HepG2 (cell line): Measurements from ENCODE around the gene LRP2. TPM values are rescaled to one million over a fixed set of nuclear protein-coding genes. Genes with fewer than 3 reads are reported as not detected.

Experiments
- AGO1 ChIP-seq: fragments of 200-400 bp; formaldehyde crosslinking; IDR thresholded peaks from 2 replicates; pipeline ENCODE4 v1.6.1; 2017; ENCODE audit warnings: mild to moderate bottlenecking, low read depth, low read length, moderate library complexity; ENCODE audit not compliant: poor library complexity, severe bottlenecking
- AKNA ChIP-seq: sonication (generic); formaldehyde crosslinking; IDR thresholded peaks from 2 replicates; pipeline ENCODE4 v1.4.0; 2020; ENCODE audit warnings: missing genetic modification reagents, borderline replicate concordance
- FOXC1 ChIP-seq: sonication (generic); formaldehyde crosslinking; IDR thresholded peaks from 2 replicates; pipeline ENCODE4 v1.8.0; 2022; ENCODE audit warnings: mild to moderate bottlenecking, missing genetic modification reagents, borderline replicate concordance
- GATAD2A ChIP-seq: IDR thresholded peaks from 2 replicates; pipeline ENCODE4 v1.6.1; 2016
- LBX2 ChIP-seq: sonication (generic); formaldehyde crosslinking; IDR thresholded peaks from 2 replicates; pipeline ENCODE4 v1.5.0; 2020; ENCODE audit warnings: missing genetic modification reagents, mild to moderate bottlenecking, borderline replicate concordance
- MEF2D ChIP-seq: sonication (generic); formaldehyde crosslinking; IDR thresholded peaks from 2 replicates; pipeline ENCODE4 v1.5.1; 2020; ENCODE audit warnings: mild to moderate bottlenecking, missing genetic modification reagents
- MXD3 ChIP-seq: IDR thresholded peaks from 2 replicates; pipeline ENCODE4 v1.6.1; 2016; ENCODE audit warnings: mild to moderate bottlenecking, missing biosample characterization, missing genetic modification reagents
- NFKBIZ ChIP-seq: IDR thresholded peaks from 2 replicates; pipeline ENCODE4 v1.6.1; 2018; ENCODE audit warnings: missing genetic modification reagents, missing compliant biosample characterization
- NFYB ChIP-seq: sonication (generic); formaldehyde crosslinking; IDR thresholded peaks from 2 replicates; pipeline ENCODE4 v1.4.0; 2020; ENCODE audit warnings: missing genetic modification reagents
- RARA ChIP-seq: IDR thresholded peaks from 2 replicates; pipeline ENCODE4 v1.6.1; 2016; ENCODE audit warnings: missing genetic modification reagents, missing compliant biosample characterization
- RBFOX2 ChIP-seq: fragments of 200-400 bp; formaldehyde crosslinking; IDR thresholded peaks from 2 replicates; pipeline ENCODE4 v1.6.1; 2017; ENCODE audit warnings: low read depth, mild to moderate bottlenecking, low read length
- SMARCC2 ChIP-seq: fragments of 450-650 bp; IDR thresholded peaks from 2 replicates; pipeline ENCODE4 v1.6.1; 2017; ENCODE audit warnings: antibody characterized with exemption, mild to moderate bottlenecking
- SOX6 ChIP-seq, 2 experiments: fragments of 450-650 bp in 1 of 2; sonication (generic) in 1 of 2; formaldehyde crosslinking in 1 of 2; IDR thresholded peaks; 2 replicates each; pipeline versions ENCODE4 v1.4.0 to v1.6.1; 2017 to 2020; ENCODE audit warnings: antibody characterized with exemption in 1 of 2, mild to moderate bottlenecking in 1 of 2, missing genetic modification reagents in 1 of 2
- THAP8 ChIP-seq: sonication (generic); formaldehyde crosslinking; IDR thresholded peaks from 2 replicates; pipeline ENCODE4 v1.5.1; 2020; ENCODE audit warnings: missing genetic modification reagents, mild to moderate bottlenecking, borderline replicate concordance
- ZNF205 ChIP-seq: IDR thresholded peaks from 2 replicates; pipeline ENCODE4 v1.6.1; 2018; ENCODE audit warnings: missing biosample characterization, missing genetic modification reagents
- ZNF512 ChIP-seq: sonication (generic); formaldehyde crosslinking; IDR thresholded peaks from 2 replicates; pipeline ENCODE4 v1.4.0; 2020; ENCODE audit warnings: mild to moderate bottlenecking, missing genetic modification reagents
- ZNF512B ChIP-seq: sonication (generic); formaldehyde crosslinking; IDR thresholded peaks from 2 replicates; pipeline ENCODE4 v1.5.1; 2020; ENCODE audit warnings: missing genetic modification reagents, mild to moderate bottlenecking, borderline replicate concordance
- ZNF589 ChIP-seq: sonication (generic); formaldehyde crosslinking; conservative IDR thresholded peaks from 2 replicates; pipeline ENCODE4 v1.8.0; 2022; ENCODE audit warnings: mild to moderate bottlenecking, moderate library complexity, missing genetic modification reagents
- ZNF768 ChIP-seq: sonication (generic); formaldehyde crosslinking; IDR thresholded peaks from 2 replicates; pipeline ENCODE4 v1.4.0; 2020; ENCODE audit warnings: missing genetic modification reagents
- ZNF83 ChIP-seq: sonication (generic); formaldehyde crosslinking; IDR thresholded peaks from 2 replicates; pipeline ENCODE4 v1.4.0; 2020; ENCODE audit warnings: missing genetic modification reagents, mild to moderate bottlenecking, borderline replicate concordance
- polyA plus RNA-seq, 8 experiments: library from polyadenylated mRNA; depleted of rRNA in 3 of 8; stranded (reverse) in 7 of 8; unstranded in 1 of 8; fragments of >200 nt; fragmentation: Illumina TruSeq in 4 of 8; extraction: Trizol in 4 of 8; gene quantifications; 2 replicates each; pipeline versions ENCODE4 v1.2.1 to v1.2.3, GENCODE V29; 2011 to 2016; ENCODE audit warnings: low read depth in 4 of 8, missing spikeins in 1 of 8, mixed read lengths in 1 of 8; ENCODE audit not compliant: insufficient read depth in 1 of 8
- total RNA-seq, 5 experiments: library from RNA; depleted of rRNA; stranded (reverse); fragments of >200 nt; fragmentation: Illumina TruSeq; extraction: Trizol; gene quantifications; 2 replicates each; pipeline ENCODE4 v1.2.3, GENCODE V29; 2016; ENCODE audit warnings: low read depth in 1 of 5

The LRP2 gene
- total and polyA plus RNA-seq, 2 of the 13 experiments (the other 11 are each of a cell fraction or from before 2014, with no cell fraction given) = 0.03 to 0.15 TPM

GRCh38 chr2:169361706-169362117 lies 622 bp downstream of the LRP2 start (continued):
- TF ChIP-seq ZNF512B (CRISPR knock-in tag) (peak; percentile 49), ZNF83 (CRISPR knock-in tag) (no peak), SMARCC2 (no peak), ZNF589 (CRISPR knock-in tag) (no peak), RARA (CRISPR knock-in tag) (no peak), ZNF768 (CRISPR knock-in tag) (no peak), LBX2 (no peak), AKNA (CRISPR knock-in tag) (no peak), SOX6 (IDR thresholded peaks at IDR 0.05) (no peak), SOX6 (CRISPR knock-in tag; IDR thresholded peaks at IDR 0.05) (no peak; the same call in 1 of the 2 replicates), MXD3 (CRISPR knock-in tag) (peak; percentile 13; the same call in 1 of the 2 replicates), GATAD2A (CRISPR knock-in tag) (no peak), MEF2D (CRISPR knock-in tag) (no peak), ZNF512 (no peak), NFYB (CRISPR knock-in tag) (no peak), THAP8 (CRISPR knock-in tag) (no peak), AGO1 (no peak), FOXC1 (CRISPR knock-in tag) (no peak), NFKBIZ (no peak), RBFOX2 (no peak), ZNF205 (CRISPR knock-in tag) (no peak)
